Body of pancreas (tissue), 4 donors: ENCODE measurements around the gene THEMIS.

ENCODE experiments used
- CTCF ChIP-seq, 7 experiments: fragments of 450-650 bp in 4 of 7; fragments of 200-600 bp in 3 of 7; sonication (generic) in 3 of 7; IDR thresholded peaks; one replicate each; pipeline ENCODE4 v1.5.1; 2016 to 2019; ENCODE audit warnings: antibody characterized with exemption in 7 of 7
- POLR2A ChIP-seq, 3 donors: fragments of 450-650 bp; IDR thresholded peaks; one replicate each; pipeline ENCODE4 v1.6.1; 2016; ENCODE audit warnings: antibody characterized with exemption in 3 of 3, mild to moderate bottlenecking in 2 of 3

GRCh38 chr6:127718694-127719093 lies 182.2 kb downstream of the THEMIS start:
- TF ChIP-seq CTCF (IDR thresholded peaks at IDR 0.05): no peak
- TF ChIP-seq POLR2A (IDR thresholded peaks at IDR 0.05): no peak
